Spinal cord (tissue), 10 donors: ENCODE data around the gene HOXD4. TPM values are rescaled to one million over a fixed set of nuclear protein-coding genes. Genes with fewer than 3 reads are reported as not detected.

Experiments
- DNase-seq, 6 donors: peaks; one replicate each; pipeline versions ENCODE4 v3.0.0 to v3.0.0-alpha.2; 2013 to 2015; ENCODE audit warnings: low spot score in 6 of 6, low read depth in 4 of 6
- H3K27ac ChIP-seq: one replicate; pipeline ENCODE4 v1.5.1; 2013; ENCODE audit warnings: low read depth, low read length, control low read depth
- H3K27me3 ChIP-seq: one replicate; pipeline ENCODE4 v1.6.1; 2013; ENCODE audit warnings: low read length; ENCODE audit not compliant: control insufficient read depth, insufficient read depth
- H3K36me3 ChIP-seq: one replicate; pipeline ENCODE4 v1.6.1; 2013; ENCODE audit warnings: low read length; ENCODE audit not compliant: control insufficient read depth, insufficient read depth
- H3K4me1 ChIP-seq: one replicate; pipeline ENCODE4 v1.6.1; 2013; ENCODE audit warnings: low read length; ENCODE audit not compliant: control insufficient read depth, insufficient read depth
- H3K4me3 ChIP-seq: one replicate; pipeline ENCODE4 v1.5.1; 2013; ENCODE audit warnings: low read depth, low read length, control low read depth
- H3K9me3 ChIP-seq: one replicate; pipeline ENCODE4 v1.6.1; 2013; ENCODE audit warnings: low read length; ENCODE audit not compliant: control insufficient read depth, insufficient read depth
- WGBS: methylation state at CpG from one replicate; pipeline ENCODE4 v1.1.5; 2013; ENCODE audit warnings: missing lambda C conversion rate; ENCODE audit not compliant: insufficient coverage; 5-methylcytosine and 5-hydroxymethylcytosine counted together
- polyA plus RNA-seq, 2 donors: library from polyadenylated mRNA; unstranded; fragments of 120-200 nt; gene quantifications; one replicate each; pipeline ENCODE4 v1.2.1, GENCODE V29; 2013; ENCODE audit not compliant: insufficient read length in 2 of 2
- total RNA-seq, 2 donors: library from RNA; depleted of rRNA in 1 of 2; stranded (reverse); fragments of 120-200 nt in 1 of 2; fragments of >200 nt in 1 of 2; gene quantifications; one replicate each; pipeline versions ENCODE4 v1.2.3 to v1.2.4, GENCODE V29; 2013 to 2014
- donor health status: healthy.

Gene HOXD4
- total and polyA plus RNA-seq, 4 donors: 3.9 to 19.8 (median 12.4) TPM

DNA sequence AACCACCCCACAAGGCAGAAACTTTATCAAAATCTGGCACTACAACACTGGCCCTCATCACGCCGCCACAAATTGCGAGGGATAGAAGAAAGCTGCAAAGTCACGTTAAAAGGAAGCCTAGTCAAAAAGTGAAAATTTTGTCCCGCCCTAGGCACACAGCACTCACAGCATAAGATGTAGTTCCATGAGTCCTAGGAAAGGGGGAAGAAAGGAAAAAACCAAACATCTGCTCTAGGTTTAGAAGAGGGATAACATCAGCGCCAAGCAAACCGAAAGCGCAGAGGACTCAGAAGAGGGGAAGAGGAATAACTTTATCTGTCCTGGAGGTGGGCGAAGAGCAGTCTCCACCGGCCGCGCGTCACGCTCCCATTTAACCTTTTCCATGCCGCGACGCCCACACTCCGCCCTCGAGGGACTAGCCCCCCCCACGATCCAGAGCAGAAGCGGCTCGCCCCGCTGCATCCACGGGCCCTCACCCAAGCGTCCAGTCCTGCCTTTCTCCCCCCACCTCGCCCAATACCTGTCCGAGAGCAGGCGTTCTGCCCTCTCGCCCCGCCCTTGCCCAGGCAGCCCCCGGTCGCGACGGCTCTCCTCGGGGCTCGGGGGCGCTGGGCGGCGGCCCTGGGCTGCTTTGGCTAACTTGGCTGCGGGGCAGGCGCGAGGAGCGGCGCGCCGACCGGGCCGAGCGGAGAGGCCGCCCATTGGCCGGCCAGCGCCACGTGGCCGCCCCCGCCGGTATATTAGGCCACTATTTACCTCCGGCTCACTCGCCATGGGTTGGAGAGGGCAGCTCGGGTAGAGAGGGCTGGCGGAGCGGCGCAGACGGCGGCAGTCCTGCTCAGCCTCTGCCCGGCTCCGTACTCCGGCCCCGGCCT lies 36.8 kb downstream of the HOXD4 start, which contains the start of gene HOXD1:
TSS of gene HOXD1 (plus strand) at position 770 of the 875 bp plus-strand sequence. CDS start 134 bp downstream, outside the sequence.
- Histone ChIP-seq H3K27me3 (peaks cover 49% of the 10 kb centered on the region), H3K36me3 (no peaks in the 10 kb centered on the region), H3K4me1 (peaks cover 25% of the 10 kb centered on the region), H3K4me3 (peak within 1 kb of the TSS; percentile 51), H3K9me3 (no peaks in the 10 kb centered on the region), H3K27ac (no peak within 1 kb of the TSS)
- peak in 2 of 6 donors; percentile 51 to 72 for DNase-seq
- WGBS: under 1% methylated on average over 62 of the region's 68 CpGs

DNA sequence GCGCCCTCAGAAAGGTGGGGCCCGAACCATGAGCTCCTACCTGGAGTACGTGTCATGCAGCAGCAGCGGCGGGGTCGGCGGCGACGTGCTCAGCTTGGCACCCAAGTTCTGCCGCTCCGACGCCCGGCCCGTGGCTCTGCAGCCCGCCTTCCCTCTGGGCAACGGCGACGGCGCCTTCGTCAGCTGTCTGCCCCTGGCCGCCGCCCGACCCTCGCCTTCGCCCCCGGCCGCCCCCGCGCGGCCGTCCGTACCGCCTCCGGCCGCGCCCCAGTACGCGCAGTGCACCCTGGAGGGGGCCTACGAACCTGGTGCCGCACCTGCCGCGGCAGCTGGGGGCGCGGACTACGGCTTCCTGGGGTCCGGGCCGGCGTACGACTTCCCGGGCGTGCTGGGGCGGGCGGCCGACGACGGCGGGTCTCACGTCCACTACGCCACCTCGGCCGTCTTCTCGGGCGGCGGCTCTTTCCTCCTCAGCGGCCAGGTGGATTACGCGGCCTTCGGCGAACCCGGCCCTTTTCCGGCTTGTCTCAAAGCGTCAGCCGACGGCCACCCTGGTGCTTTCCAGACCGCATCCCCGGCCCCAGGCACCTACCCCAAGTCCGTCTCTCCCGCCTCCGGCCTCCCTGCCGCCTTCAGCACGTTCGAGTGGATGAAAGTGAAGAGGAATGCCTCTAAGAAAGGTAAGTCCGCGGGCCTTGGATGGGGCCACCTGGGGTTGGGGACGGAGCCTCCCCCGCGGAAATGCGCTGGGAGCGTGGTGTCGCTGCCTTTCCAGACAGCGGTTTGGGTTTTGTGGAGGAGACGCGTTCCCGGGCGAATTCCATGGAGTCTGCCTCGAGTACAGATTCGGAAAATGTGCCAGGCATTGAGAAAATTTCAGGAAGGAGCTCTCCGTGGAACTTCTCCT lies 37.7 kb downstream of the HOXD4 start:
- peaks cover 49% of the 10 kb centered on the region for H3K27me3 ChIP-seq
- DNase-seq: no peak
- 1% methylated on average over 91 of the region's 98 CpGs for WGBS
- peaks cover 25% of the 10 kb centered on the region for H3K4me1 ChIP-seq
- no peaks in the 10 kb centered on the region for H3K36me3 ChIP-seq
- peak overlapping the region; percentile 51 for H3K4me3 ChIP-seq
- H3K9me3 ChIP-seq: no peaks in the 10 kb centered on the region
- no peak overlapping the region for H3K27ac ChIP-seq

DNA sequence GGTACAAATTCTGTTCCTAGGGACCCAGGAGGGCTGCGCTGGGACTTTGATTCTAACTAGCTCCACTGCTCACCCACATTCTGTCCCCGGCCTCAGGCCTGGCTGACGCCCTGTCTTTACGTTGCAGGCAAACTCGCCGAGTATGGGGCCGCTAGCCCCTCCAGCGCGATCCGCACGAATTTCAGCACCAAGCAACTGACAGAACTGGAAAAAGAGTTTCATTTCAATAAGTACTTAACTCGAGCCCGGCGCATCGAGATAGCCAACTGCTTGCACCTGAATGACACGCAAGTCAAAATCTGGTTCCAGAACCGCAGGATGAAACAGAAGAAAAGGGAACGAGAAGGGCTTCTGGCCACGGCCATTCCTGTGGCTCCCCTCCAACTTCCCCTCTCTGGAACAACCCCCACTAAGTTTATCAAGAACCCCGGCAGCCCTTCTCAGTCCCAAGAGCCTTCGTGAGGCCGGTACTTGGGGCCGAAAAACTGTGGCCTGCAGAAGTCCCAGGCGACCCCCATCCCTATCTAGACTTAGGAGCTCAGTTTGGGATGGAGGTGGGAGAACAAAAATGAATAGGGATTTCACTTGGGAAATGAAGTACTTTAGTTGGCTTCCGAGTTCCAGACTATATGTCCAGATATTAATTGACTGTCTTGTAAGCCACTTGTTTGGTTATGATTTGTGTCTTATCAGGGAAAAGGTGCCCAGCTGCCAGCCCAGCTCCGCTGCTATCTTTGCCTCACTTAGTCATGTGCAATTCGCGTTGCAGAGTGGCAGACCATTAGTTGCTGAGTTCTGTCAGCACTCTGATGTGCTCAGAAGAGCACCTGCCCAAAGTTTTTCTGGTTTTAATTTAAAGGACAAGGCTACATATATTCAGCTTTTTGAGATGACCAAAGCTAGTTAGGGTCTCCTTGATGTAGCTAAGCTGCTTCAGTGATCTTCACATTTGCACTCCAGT lies 38.6 kb downstream of the HOXD4 start:
- H3K9me3 ChIP-seq: no peaks in the 10 kb centered on the region
- H3K27ac ChIP-seq: no peak overlapping the region
- WGBS: 39% methylated on average over 18 of the region's 28 CpGs
- H3K36me3 ChIP-seq: no peaks in the 10 kb centered on the region
- peaks cover 54% of the 10 kb centered on the region for H3K27me3 ChIP-seq
- peak in 1 of 6 donors; percentile 30 for DNase-seq
- peaks cover 25% of the 10 kb centered on the region for H3K4me1 ChIP-seq
- H3K4me3 ChIP-seq: peak overlapping the region; percentile 31

DNA sequence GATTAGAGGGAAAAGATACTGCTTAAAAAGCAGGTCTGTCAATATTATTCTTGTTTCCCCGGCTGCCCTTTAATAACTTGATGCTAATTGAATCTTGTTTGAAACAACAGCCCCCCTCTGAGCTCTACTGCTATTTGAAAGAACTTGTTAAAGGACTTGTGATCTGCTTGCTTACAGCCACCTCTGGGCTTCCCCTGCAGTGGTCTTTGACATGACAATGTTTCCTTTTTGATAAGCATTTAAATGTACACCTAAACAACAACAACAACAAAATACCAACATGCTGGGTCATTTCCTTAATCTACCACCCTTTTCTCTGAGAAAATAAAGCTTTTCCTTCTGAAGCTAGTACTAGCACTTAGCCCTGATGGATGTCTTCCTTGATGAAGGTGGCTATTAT lies 41.0 kb downstream of the HOXD4 start:
- Histone ChIP-seq H3K9me3 (no peaks in the 10 kb centered on the region), H3K4me3 (no peak overlapping the region), H3K27me3 (peaks cover 40% of the 10 kb centered on the region), H3K27ac (no peak overlapping the region), H3K36me3 (no peaks in the 10 kb centered on the region), H3K4me1 (peaks cover 25% of the 10 kb centered on the region)
- no CpG with 5 or more reads among the region's 1 CpG for WGBS
- DNase-seq: no peak

DNA sequence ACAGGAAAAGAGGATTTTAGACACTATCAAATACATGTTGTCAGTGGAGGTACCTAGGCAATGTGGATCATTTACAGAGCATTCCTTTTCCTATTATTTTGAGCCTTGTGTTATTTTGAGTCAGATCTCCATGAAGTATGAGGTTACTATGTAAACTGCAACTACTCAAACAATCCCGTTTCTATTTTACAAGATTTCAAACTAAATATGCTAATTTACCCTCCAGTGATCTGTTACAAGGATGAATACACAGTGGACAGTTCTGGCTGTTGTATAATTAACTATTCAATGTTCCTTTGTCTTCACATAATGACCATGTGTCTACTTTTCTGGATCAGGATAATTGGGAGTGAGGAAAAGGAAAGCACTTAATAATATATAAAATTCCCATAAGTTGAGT lies 41.7 kb downstream of the HOXD4 start:
- WGBS: no CpG with 5 or more reads among the region's 1 CpG
- Histone ChIP-seq H3K4me1 (peaks cover 19% of the 10 kb centered on the region), H3K9me3 (no peaks in the 10 kb centered on the region), H3K27ac (no peak overlapping the region), H3K36me3 (no peaks in the 10 kb centered on the region), H3K27me3 (peaks cover 33% of the 10 kb centered on the region), H3K4me3 (no peak overlapping the region)
- no peak for DNase-seq

DNA sequence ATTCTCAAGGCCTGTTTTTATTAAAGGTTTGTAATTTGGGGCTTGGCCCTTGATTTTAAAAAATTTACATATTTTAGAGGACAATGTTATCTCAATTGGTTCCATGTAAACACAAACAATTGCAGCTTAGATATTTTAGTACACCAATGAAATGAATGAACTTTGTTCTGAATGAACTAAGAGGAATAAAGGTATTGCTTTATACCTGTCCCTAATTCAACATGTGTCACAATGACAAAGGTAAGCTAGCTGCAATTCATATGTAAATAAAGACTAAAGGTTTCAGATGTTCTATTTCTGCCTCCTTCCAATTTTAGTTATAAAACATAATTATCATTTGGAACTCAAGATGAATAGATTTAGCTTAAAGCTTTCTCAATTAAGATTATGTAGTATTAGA lies 48.6 kb downstream of the HOXD4 start:
- H3K27me3 ChIP-seq: no peaks in the 10 kb centered on the region
- no peaks in the 10 kb centered on the region for H3K36me3 ChIP-seq
- H3K9me3 ChIP-seq: no peaks in the 10 kb centered on the region
- no peak overlapping the region for H3K4me3 ChIP-seq
- H3K27ac ChIP-seq: no peak overlapping the region
- DNase-seq: no peak
- H3K4me1 ChIP-seq: no peaks in the 10 kb centered on the region

DNA sequence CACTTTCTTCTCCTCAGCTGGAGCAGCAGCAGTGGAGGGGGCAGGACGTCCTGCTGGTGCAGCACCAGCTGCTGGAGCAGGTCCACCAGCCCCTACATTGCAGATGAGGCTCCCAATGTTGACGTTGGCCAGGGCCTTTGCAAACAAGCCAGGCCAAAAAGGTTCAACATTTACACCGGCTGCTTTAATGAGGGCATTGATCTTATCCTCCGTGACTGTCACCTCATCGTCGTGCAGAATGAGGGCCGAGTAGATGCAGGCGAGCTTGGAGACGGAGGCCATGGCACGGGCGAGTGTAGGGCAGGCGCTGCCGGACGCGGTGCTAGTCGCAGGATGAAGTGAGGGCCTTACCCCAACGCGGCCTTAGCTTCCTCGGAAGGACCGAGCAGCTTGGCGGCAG lies 49.6 kb downstream of the HOXD4 start:
- H3K4me1 ChIP-seq: no peaks in the 10 kb centered on the region
- no peaks in the 10 kb centered on the region for H3K27me3 ChIP-seq
- WGBS: 59% methylated on average over 21 of the region's 21 CpGs
- no peak for DNase-seq
- no peaks in the 10 kb centered on the region for H3K36me3 ChIP-seq
- H3K9me3 ChIP-seq: no peaks in the 10 kb centered on the region
- H3K4me3 ChIP-seq: no peak overlapping the region
- H3K27ac ChIP-seq: no peak overlapping the region

DNA sequence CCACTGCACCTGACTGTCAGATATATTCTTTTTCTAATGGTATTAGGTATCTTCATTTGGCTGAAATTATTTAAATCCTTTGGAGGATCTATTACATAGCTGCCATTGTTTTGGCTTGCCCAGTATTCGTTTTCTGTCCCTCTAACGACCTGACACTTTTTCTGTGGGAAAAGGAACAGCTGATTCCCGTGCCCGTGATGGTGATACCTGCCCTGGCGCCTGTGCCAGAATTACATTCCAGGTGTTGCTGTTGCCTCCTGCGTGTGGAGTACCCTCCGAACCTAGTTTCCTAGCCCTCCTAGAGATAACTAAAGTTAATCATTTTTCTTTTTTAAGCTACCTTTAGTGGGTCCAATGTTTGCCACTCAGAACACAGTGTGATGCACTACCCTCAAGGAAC lies 51.1 kb downstream of the HOXD4 start:
- no peaks in the 10 kb centered on the region for H3K9me3 ChIP-seq
- H3K4me1 ChIP-seq: no peaks in the 10 kb centered on the region
- H3K36me3 ChIP-seq: no peaks in the 10 kb centered on the region
- no peak overlapping the region for H3K27ac ChIP-seq
- 88% methylated on average over 5 of the region's 7 CpGs for WGBS
- no peak overlapping the region for H3K4me3 ChIP-seq
- no peak for DNase-seq
- no peaks in the 10 kb centered on the region for H3K27me3 ChIP-seq
